ENCODE results near the gene FAM174B.

Gene FAM174B

GRCh38 chr15:92664178-92664900 lies 8.8 kb upstream of the FAM174B start:
- DNase-seq = no peak

GRCh38 chr15:92663250-92663951 lies 7.8 kb upstream of the FAM174B start:
- DNase-seq = no peak

- DNase-seq = no peak
These were observed 7.2 kb upstream of the FAM174B start for GRCh38 chr15:92662762-92663161.

GRCh38 chr15:92661956-92662355 lies 6.4 kb upstream of the FAM174B start:
- DNase-seq = no peak

GRCh38 chr15:92661069-92661468 lies 5.5 kb upstream of the FAM174B start:
- DNase-seq = no peak

- DNase-seq = no peak
These were observed 1.9 kb upstream of the FAM174B start for GRCh38 chr15:92657486-92657885.

GRCh38 chr15:92656089-92656488 lies 514 bp upstream of the FAM174B start:
- no peak for DNase-seq

- no peak for DNase-seq
These were observed 913 bp downstream of the FAM174B start for GRCh38 chr15:92654662-92655061.

GRCh38 chr15:92653836-92654539 lies 1.6 kb downstream of the FAM174B start:
- peak in 1 of 2 donors; percentile 14 for DNase-seq

GRCh38 chr15:92653366-92653765 lies 2.2 kb downstream of the FAM174B start:
- no peak for DNase-seq

GRCh38 chr15:92652576-92652966 lies 3.0 kb downstream of the FAM174B start:
- no peak for DNase-seq

- no peak for DNase-seq
These were observed 3.5 kb downstream of the FAM174B start for GRCh38 chr15:92651877-92652575.

- DNase-seq = no peak
These were observed 4.6 kb downstream of the FAM174B start for GRCh38 chr15:92650966-92651365.

- DNase-seq = no peak
These were observed 5.3 kb downstream of the FAM174B start for GRCh38 chr15:92650256-92650655.

GRCh38 chr15:92648190-92648875 lies 7.2 kb downstream of the FAM174B start:
- no peak for DNase-seq

- DNase-seq = no peak
These were observed 8.0 kb downstream of the FAM174B start for GRCh38 chr15:92647467-92648163.

- DNase-seq = no peak
These were observed 9.4 kb downstream of the FAM174B start for GRCh38 chr15:92646216-92646615.

- no peak for DNase-seq
These were observed 9.8 kb downstream of the FAM174B start for GRCh38 chr15:92645731-92646130.

- no peak for DNase-seq
These were observed 10.4 kb downstream of the FAM174B start for GRCh38 chr15:92645051-92645631.

GRCh38 chr15:92643849-92644815 lies 11.4 kb downstream of the FAM174B start:
- DNase-seq = no peak
